ENCODE measurements around the gene LTB4R2. TPM values are rescaled to one million over a fixed set of nuclear protein-coding genes. Genes with fewer than 3 reads are reported as not detected.

The LTB4R2 gene
- polyA plus RNA-seq, 1 donor = 6.0 TPM

- WGBS (ENCODE audit: insufficient coverage, low lambda C conversion rate) = no CpG with 5 or more reads among the region's 1 CpG
- no peak overlapping the region for H3K27ac ChIP-seq (ENCODE audit: low read length)
- no peak overlapping the region for H3K4me3 ChIP-seq (ENCODE audit: low read length)
These were observed 2.1 kb downstream of the LTB4R2 start for GRCh38 chr14:24311837-24312615.

GRCh38 chr14:24312736-24313507 lies 3.0 kb downstream of the LTB4R2 start:
- H3K9me3 ChIP-seq (ENCODE audit: control insufficient read depth, low read depth, low read length) = peaks cover 7% of the 10 kb centered on the region
- DNase-seq = no peak
- H3K27ac ChIP-seq (ENCODE audit: low read length) = no peak overlapping the region
- H3K36me3 ChIP-seq (ENCODE audit: control insufficient read depth, insufficient read depth, low read length) = no peaks in the 10 kb centered on the region
- 100% methylated on average over 2 of the region's 9 CpGs for WGBS (ENCODE audit: insufficient coverage, low lambda C conversion rate)
- H3K27me3 ChIP-seq (ENCODE audit: control insufficient read depth, insufficient read depth, low read length) = peaks cover 30% of the 10 kb centered on the region
- H3K4me1 ChIP-seq (ENCODE audit: control insufficient read depth, insufficient read depth, low read length) = peaks cover 31% of the 10 kb centered on the region
- no peak overlapping the region for H3K4me3 ChIP-seq (ENCODE audit: low read length)

More at GRCh38 chr14:24311837-24312615, 2.1 kb downstream of the LTB4R2 start:
- Histone ChIP-seq H3K27me3 (ENCODE audit: control insufficient read depth, insufficient read depth, low read length) (peaks cover 21% of the 10 kb centered on the region), H3K36me3 (ENCODE audit: control insufficient read depth, insufficient read depth, low read length) (peaks cover 2% of the 10 kb centered on the region), H3K4me1 (ENCODE audit: control insufficient read depth, insufficient read depth, low read length) (peaks cover 37% of the 10 kb centered on the region), H3K9me3 (ENCODE audit: control insufficient read depth, low read depth, low read length) (peaks cover 7% of the 10 kb centered on the region)
- DNase-seq = no peak

- no CpG with 5 or more reads among the region's 2 CpGs for WGBS (ENCODE audit: insufficient coverage, low lambda C conversion rate)
- H3K27me3 ChIP-seq (ENCODE audit: control insufficient read depth, insufficient read depth, low read length) = peaks cover 40% of the 10 kb centered on the region
- H3K4me1 ChIP-seq (ENCODE audit: control insufficient read depth, insufficient read depth, low read length) = peaks cover 21% of the 10 kb centered on the region
- peaks cover 7% of the 10 kb centered on the region for H3K9me3 ChIP-seq (ENCODE audit: control insufficient read depth, low read depth, low read length)
- H3K36me3 ChIP-seq (ENCODE audit: control insufficient read depth, insufficient read depth, low read length) = no peaks in the 10 kb centered on the region
- H3K27ac ChIP-seq (ENCODE audit: low read length) = no peak overlapping the region
- no peak for DNase-seq
- H3K4me3 ChIP-seq (ENCODE audit: low read length) = no peak overlapping the region
These were observed 4.0 kb downstream of the LTB4R2 start for GRCh38 chr14:24313913-24314312.

GRCh38 chr14:24314377-24315193 lies 4.6 kb downstream of the LTB4R2 start:
- Histone ChIP-seq H3K27ac (ENCODE audit: low read length) (no peak overlapping the region), H3K36me3 (ENCODE audit: control insufficient read depth, insufficient read depth, low read length) (no peaks in the 10 kb centered on the region), H3K27me3 (ENCODE audit: control insufficient read depth, insufficient read depth, low read length) (peaks cover 46% of the 10 kb centered on the region), H3K9me3 (ENCODE audit: control insufficient read depth, low read depth, low read length) (peaks cover 7% of the 10 kb centered on the region), H3K4me3 (ENCODE audit: low read length) (no peak overlapping the region), H3K4me1 (ENCODE audit: control insufficient read depth, insufficient read depth, low read length) (peaks cover 16% of the 10 kb centered on the region)
- no CpG with 5 or more reads among the region's 5 CpGs for WGBS (ENCODE audit: insufficient coverage, low lambda C conversion rate)
- DNase-seq = no peak

- Histone ChIP-seq H3K9me3 (ENCODE audit: control insufficient read depth, low read depth, low read length) (peaks cover 7% of the 10 kb centered on the region), H3K36me3 (ENCODE audit: control insufficient read depth, insufficient read depth, low read length) (no peaks in the 10 kb centered on the region), H3K27ac (ENCODE audit: low read length) (no peak overlapping the region), H3K4me3 (ENCODE audit: low read length) (no peak overlapping the region), H3K4me1 (ENCODE audit: control insufficient read depth, insufficient read depth, low read length) (peaks cover 8% of the 10 kb centered on the region), H3K27me3 (ENCODE audit: control insufficient read depth, insufficient read depth, low read length) (peaks cover 48% of the 10 kb centered on the region)
- DNase-seq = no peak
- no CpG with 5 or more reads among the region's 10 CpGs for WGBS (ENCODE audit: insufficient coverage, low lambda C conversion rate)
These were observed 5.4 kb downstream of the LTB4R2 start for GRCh38 chr14:24315243-24315806.

DNA sequence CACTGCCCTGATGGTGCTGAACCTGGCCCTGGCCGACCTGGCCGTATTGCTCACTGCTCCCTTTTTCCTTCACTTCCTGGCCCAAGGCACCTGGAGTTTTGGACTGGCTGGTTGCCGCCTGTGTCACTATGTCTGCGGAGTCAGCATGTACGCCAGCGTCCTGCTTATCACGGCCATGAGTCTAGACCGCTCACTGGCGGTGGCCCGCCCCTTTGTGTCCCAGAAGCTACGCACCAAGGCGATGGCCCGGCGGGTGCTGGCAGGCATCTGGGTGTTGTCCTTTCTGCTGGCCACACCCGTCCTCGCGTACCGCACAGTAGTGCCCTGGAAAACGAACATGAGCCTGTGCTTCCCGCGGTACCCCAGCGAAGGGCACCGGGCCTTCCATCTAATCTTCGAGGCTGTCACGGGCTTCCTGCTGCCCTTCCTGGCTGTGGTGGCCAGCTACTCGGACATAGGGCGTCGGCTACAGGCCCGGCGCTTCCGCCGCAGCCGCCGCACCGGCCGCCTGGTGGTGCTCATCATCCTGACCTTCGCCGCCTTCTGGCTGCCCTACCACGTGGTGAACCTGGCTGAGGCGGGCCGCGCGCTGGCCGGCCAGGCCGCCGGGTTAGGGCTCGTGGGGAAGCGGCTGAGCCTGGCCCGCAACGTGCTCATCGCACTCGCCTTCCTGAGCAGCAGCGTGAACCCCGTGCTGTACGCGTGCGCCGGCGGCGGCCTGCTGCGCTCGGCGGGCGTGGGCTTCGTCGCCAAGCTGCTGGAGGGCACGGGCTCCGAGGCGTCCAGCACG lies 6.1 kb downstream of the LTB4R2 start:
- peaks cover 7% of the 10 kb centered on the region for H3K9me3 ChIP-seq (ENCODE audit: control insufficient read depth, low read depth, low read length)
- no CpG with 5 or more reads among the region's 70 CpGs for WGBS (ENCODE audit: insufficient coverage, low lambda C conversion rate)
- peaks cover 6% of the 10 kb centered on the region for H3K4me1 ChIP-seq (ENCODE audit: control insufficient read depth, insufficient read depth, low read length)
- no peak overlapping the region for H3K4me3 ChIP-seq (ENCODE audit: low read length)
- no peaks in the 10 kb centered on the region for H3K36me3 ChIP-seq (ENCODE audit: control insufficient read depth, insufficient read depth, low read length)
- H3K27ac ChIP-seq (ENCODE audit: low read length) = no peak overlapping the region
- peak in 1 of 2 donors; percentile 64 for DNase-seq
- H3K27me3 ChIP-seq (ENCODE audit: control insufficient read depth, insufficient read depth, low read length) = peaks cover 48% of the 10 kb centered on the region

GRCh38 chr14:24316597-24316950 lies 6.6 kb downstream of the LTB4R2 start:
- Histone ChIP-seq H3K4me3 (ENCODE audit: low read length) (no peak overlapping the region), H3K27ac (ENCODE audit: low read length) (no peak overlapping the region), H3K27me3 (ENCODE audit: control insufficient read depth, insufficient read depth, low read length) (peaks cover 48% of the 10 kb centered on the region), H3K9me3 (ENCODE audit: control insufficient read depth, low read depth, low read length) (peaks cover 7% of the 10 kb centered on the region), H3K4me1 (ENCODE audit: control insufficient read depth, insufficient read depth, low read length) (peaks cover 6% of the 10 kb centered on the region), H3K36me3 (ENCODE audit: control insufficient read depth, insufficient read depth, low read length) (no peaks in the 10 kb centered on the region)
- DNase-seq = no peak
- WGBS (ENCODE audit: insufficient coverage, low lambda C conversion rate) = no CpG with 5 or more reads among the region's 18 CpGs

GRCh38 chr14:24317141-24317928 lies 7.4 kb downstream of the LTB4R2 start:
- Histone ChIP-seq H3K27me3 (ENCODE audit: control insufficient read depth, insufficient read depth, low read length) (peaks cover 48% of the 10 kb centered on the region), H3K4me3 (ENCODE audit: low read length) (no peak overlapping the region), H3K9me3 (ENCODE audit: control insufficient read depth, low read depth, low read length) (peaks cover 7% of the 10 kb centered on the region), H3K36me3 (ENCODE audit: control insufficient read depth, insufficient read depth, low read length) (no peaks in the 10 kb centered on the region), H3K27ac (ENCODE audit: low read length) (no peak overlapping the region), H3K4me1 (ENCODE audit: control insufficient read depth, insufficient read depth, low read length) (peaks cover 6% of the 10 kb centered on the region)
- no CpG with 5 or more reads among the region's 3 CpGs for WGBS (ENCODE audit: insufficient coverage, low lambda C conversion rate)
- DNase-seq = no peak
